ENCODE results near the gene FAM217B.

FAM217B gene

DNA sequence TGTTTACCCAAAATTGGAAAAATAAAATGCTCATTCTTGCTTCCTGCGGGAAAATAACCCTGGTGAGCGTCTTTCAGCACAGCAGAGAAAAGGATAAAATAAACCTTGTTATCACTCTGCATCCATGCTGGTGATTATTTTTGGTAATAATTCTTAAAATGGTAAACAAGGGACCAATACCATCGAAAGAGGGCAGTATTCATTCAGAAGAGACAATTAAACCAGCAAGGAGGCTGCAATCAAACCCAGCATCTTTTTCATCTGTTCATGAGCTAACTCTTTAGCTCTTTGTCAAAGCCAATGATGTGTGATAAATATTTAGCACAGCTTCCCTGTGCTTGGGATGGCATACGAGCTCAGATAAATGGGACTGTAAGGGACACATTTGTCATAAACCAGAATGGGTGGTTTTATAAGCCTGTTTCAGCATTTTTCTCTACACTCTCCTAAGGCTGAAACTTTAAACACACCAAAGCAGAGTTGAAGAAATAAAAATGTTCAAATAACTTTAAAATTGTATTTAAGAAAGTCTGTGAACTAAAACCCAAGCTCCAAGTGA is 52.4 kb downstream of the FAM217B start:
- no peaks in the 10 kb centered on the region for H3K27me3 ChIP-seq (ENCODE audit: insufficient read depth, low read length)

DNA sequence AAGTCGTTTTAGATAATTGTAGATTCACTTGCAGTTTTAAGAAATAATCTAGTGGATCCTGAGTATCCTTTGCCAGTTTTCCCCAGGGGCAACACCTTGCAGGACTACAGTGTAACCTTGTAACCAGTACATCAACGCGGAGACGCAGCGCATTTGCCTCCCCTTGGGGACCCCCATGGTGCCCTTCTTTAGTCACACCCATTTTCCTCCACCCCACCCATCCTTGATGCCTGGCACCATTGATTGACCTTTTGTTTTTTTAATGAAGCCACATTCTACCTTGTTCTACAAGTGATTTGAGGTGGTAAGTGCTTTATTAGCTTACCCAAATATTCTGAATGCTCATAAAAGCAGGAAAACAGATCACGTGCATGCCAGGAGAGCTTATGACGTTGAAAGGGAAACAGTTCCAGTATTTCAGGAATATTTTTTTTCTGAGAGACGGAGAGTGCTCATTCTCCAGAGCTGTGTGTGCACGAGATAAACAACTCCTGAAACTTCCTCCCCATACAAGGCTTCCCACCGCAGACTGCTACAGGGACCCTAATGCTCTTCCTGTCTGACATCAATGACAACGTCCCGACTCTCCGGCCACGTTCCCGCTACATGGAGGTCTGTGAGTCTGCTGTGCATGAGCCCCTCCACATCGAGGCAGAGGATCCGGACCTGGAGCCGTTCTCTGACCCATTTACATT is 53.7 kb downstream of the FAM217B start:
- no peak overlapping the region for H3K4me3 ChIP-seq (ENCODE audit: low read length)
- H3K4me1 ChIP-seq (ENCODE audit: insufficient read depth, low read length), result no peaks in the 10 kb centered on the region

More for the DNA sequence above, 52.4 kb downstream of the FAM217B start:
- Histone ChIP-seq H3K4me1 (ENCODE audit: insufficient read depth, low read length) (no peaks in the 10 kb centered on the region), H2AFZ (ENCODE audit: low read depth, low read length) (no peak overlapping the region), H3K4me3 (ENCODE audit: low read length) (no peak overlapping the region), H3K36me3 (ENCODE audit: insufficient read depth, low read length) (no peaks in the 10 kb centered on the region), H3K9me3 (ENCODE audit: low read length) (no peaks in the 10 kb centered on the region)

DNA sequence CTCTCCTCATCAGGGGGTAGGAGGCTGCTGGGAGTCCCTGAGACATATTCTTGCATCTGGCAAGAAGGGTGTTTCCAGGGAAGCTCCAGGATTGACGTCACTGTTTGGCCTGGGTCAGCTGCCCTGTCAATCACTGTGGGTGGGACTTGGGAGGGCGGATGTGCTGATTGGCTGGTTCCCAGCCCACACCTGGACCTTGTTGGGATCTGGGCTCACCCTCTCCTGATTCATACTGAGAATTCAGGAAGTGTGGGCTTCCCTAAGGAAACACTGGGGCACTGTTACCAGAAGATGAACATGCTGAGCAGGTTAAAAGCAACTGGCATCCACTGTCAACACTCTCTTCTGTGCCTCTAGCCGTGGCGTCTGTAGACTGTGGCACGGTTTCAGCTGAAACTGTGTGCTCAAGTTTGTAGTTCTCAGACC is 54.5 kb downstream of the FAM217B start:
- no peaks in the 10 kb centered on the region for H3K9me3 ChIP-seq (ENCODE audit: low read length)
- no peaks in the 10 kb centered on the region for H3K36me3 ChIP-seq (ENCODE audit: insufficient read depth, low read length)
- no peaks in the 10 kb centered on the region for H3K4me1 ChIP-seq (ENCODE audit: insufficient read depth, low read length)
- H3K4me3 ChIP-seq (ENCODE audit: low read length), result no peak overlapping the region
- H3K27me3 ChIP-seq (ENCODE audit: insufficient read depth, low read length), result peaks cover 5% of the 10 kb centered on the region
- no peak overlapping the region for H2AFZ ChIP-seq (ENCODE audit: low read depth, low read length)

More for the DNA sequence above, 53.7 kb downstream of the FAM217B start:
- Histone ChIP-seq H3K36me3 (ENCODE audit: insufficient read depth, low read length) (no peaks in the 10 kb centered on the region), H2AFZ (ENCODE audit: low read depth, low read length) (no peak overlapping the region), H3K27me3 (ENCODE audit: insufficient read depth, low read length) (peaks cover 5% of the 10 kb centered on the region), H3K9me3 (ENCODE audit: low read length) (no peaks in the 10 kb centered on the region)

DNA sequence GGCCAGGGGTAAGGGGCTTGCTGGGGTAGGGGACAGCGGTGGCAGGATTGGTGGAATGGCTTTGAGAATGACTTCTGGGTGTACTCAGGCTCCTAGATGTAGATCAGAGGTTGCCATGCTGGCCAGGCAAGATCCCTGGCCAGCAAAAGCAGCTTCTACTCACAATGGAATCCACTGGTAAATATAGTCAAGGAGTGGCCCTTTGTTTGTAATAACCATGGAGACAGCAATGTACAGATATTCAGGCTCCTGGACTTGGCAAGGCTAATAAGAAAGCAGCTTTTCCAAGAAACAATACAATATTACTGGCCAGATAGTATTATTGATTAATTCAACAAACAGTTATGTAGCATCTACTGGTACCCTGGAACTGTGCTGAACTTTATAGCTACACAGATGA is 55.9 kb downstream of the FAM217B start:
- no peak overlapping the region for H2AFZ ChIP-seq (ENCODE audit: low read depth, low read length)
- H3K36me3 ChIP-seq (ENCODE audit: insufficient read depth, low read length), result no peaks in the 10 kb centered on the region
- H3K4me1 ChIP-seq (ENCODE audit: insufficient read depth, low read length), result no peaks in the 10 kb centered on the region
- H3K27me3 ChIP-seq (ENCODE audit: insufficient read depth, low read length), result peaks cover 5% of the 10 kb centered on the region
- no peak overlapping the region for H3K4me3 ChIP-seq (ENCODE audit: low read length)
- no peaks in the 10 kb centered on the region for H3K9me3 ChIP-seq (ENCODE audit: low read length)

DNA sequence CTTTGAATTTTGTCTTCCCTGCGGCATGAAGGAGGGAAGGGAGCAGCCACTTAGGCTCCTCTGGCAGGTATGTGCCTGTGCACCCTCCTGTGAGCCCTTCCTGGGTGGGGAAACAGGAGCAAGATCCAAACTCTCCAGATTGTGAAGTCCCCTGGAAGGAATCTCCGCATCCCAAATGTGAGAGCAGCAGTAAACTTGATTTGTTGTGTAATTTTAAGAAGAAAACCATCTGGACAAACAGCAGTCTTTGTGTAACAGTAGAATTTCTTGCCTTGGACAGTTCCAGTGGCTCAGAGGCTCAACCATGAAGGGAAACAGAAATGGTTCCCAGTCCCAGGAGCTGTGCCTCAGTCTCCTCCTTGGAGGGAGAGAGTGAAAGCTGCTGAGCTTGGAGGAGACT is 57.7 kb downstream of the FAM217B start:
- Histone ChIP-seq H3K9me3 (ENCODE audit: low read length) (no peaks in the 10 kb centered on the region), H3K27me3 (ENCODE audit: insufficient read depth, low read length) (peaks cover 5% of the 10 kb centered on the region), H3K4me3 (ENCODE audit: low read length) (no peak overlapping the region), H3K4me1 (ENCODE audit: insufficient read depth, low read length) (no peaks in the 10 kb centered on the region), H2AFZ (ENCODE audit: low read depth, low read length) (no peak overlapping the region), H3K36me3 (ENCODE audit: insufficient read depth, low read length) (no peaks in the 10 kb centered on the region)

All from neuron (in vitro differentiated cells).